HPDE6-E6E7 (cell line): Measurements from ENCODE around the gene C18orf63.

Experiments used
- DNase-seq: peaks from one replicate; pipeline ENCODE4 v3.0.0; 2011; ENCODE audit warnings: missing footprints; ENCODE audit errors: extremely low spot score

The C18orf63 gene

GRCh38 chr18:74376523-74376922 lies 60.9 kb downstream of the C18orf63 start:
- no peak for DNase-seq

GRCh38 chr18:74377776-74378175 lies 62.1 kb downstream of the C18orf63 start:
- DNase-seq = no peak

- no peak for DNase-seq
Measured at GRCh38 chr18:74378179-74378682, 62.6 kb downstream of the C18orf63 start.

GRCh38 chr18:74380916-74381315 lies 65.3 kb downstream of the C18orf63 start:
- no peak for DNase-seq

- no peak for DNase-seq
Measured at GRCh38 chr18:74381621-74382295, 66.1 kb downstream of the C18orf63 start.

- DNase-seq = no peak
Measured at GRCh38 chr18:74382481-74383017, 66.9 kb downstream of the C18orf63 start.

- no peak for DNase-seq
Measured at GRCh38 chr18:74387383-74387782, 71.7 kb downstream of the C18orf63 start.

- DNase-seq = no peak
Measured at GRCh38 chr18:74388227-74388626, 72.6 kb downstream of the C18orf63 start.

- DNase-seq = no peak
Measured at GRCh38 chr18:74389171-74389927, 73.7 kb downstream of the C18orf63 start.

- DNase-seq = no peak
Measured at GRCh38 chr18:74389991-74390390, 74.4 kb downstream of the C18orf63 start.

- DNase-seq = no peak
Measured at GRCh38 chr18:74390900-74391299, 75.3 kb downstream of the C18orf63 start.

GRCh38 chr18:74392323-74392722 lies 76.7 kb downstream of the C18orf63 start:
- no peak for DNase-seq

GRCh38 chr18:74395006-74395405 lies 79.4 kb downstream of the C18orf63 start:
- no peak for DNase-seq

GRCh38 chr18:74395648-74396154 lies 80.1 kb downstream of the C18orf63 start:
- DNase-seq = no peak

GRCh38 chr18:74396171-74397169 lies 80.8 kb downstream of the C18orf63 start:
- no peak for DNase-seq

- no peak for DNase-seq
Measured at GRCh38 chr18:74397572-74397971, 81.9 kb downstream of the C18orf63 start.

GRCh38 chr18:74399091-74399887 lies 83.7 kb downstream of the C18orf63 start:
- no peak for DNase-seq

GRCh38 chr18:74400813-74401212 lies 85.2 kb downstream of the C18orf63 start:
- no peak for DNase-seq

GRCh38 chr18:74402806-74403433 lies 87.3 kb downstream of the C18orf63 start:
- DNase-seq = no peak

- DNase-seq = no peak
Measured at GRCh38 chr18:74407888-74408287, 92.2 kb downstream of the C18orf63 start.
